HepG2 (cell line): ENCODE results near the gene LAMB2. TPM values are rescaled to one million over a fixed set of nuclear protein-coding genes. Genes with fewer than 3 reads are reported as not detected.
A peak's percentile ranks its signal among the peaks of the same experiment; 100 is the strongest.

Source experiments
- CENPT ChIP-seq: sonication (generic); formaldehyde crosslinking; IDR thresholded peaks from 2 replicates; pipeline ENCODE4 v1.8.0; 2022; ENCODE audit warnings: low read depth, mild to moderate bottlenecking, moderate library complexity, missing genetic modification reagents
- GLI4 ChIP-seq: sonication (generic); formaldehyde crosslinking; IDR thresholded peaks from 2 replicates; pipeline ENCODE4 v1.5.1; 2020; ENCODE audit warnings: missing genetic modification reagents, mild to moderate bottlenecking, moderate library complexity, borderline replicate concordance
- HOXA7 ChIP-seq: sonication (generic); formaldehyde crosslinking; IDR thresholded peaks from 2 replicates; pipeline ENCODE4 v1.8.1; 2022; ENCODE audit warnings: mild to moderate bottlenecking, missing genetic modification reagents, moderate library complexity
- JUND ChIP-seq: sonication (generic); formaldehyde crosslinking; IDR thresholded peaks from 2 replicates; pipeline ENCODE4 v1.8.0; 2022; ENCODE audit warnings: mild to moderate bottlenecking, missing genetic modification reagents
- NAIF1 ChIP-seq: sonication (generic); formaldehyde crosslinking; IDR thresholded peaks from 2 replicates; pipeline ENCODE4 v1.5.0; 2020; ENCODE audit warnings: mild to moderate bottlenecking, missing genetic modification reagents, borderline replicate concordance
- NRL ChIP-seq: sonication (generic); formaldehyde crosslinking; IDR thresholded peaks from 2 replicates; pipeline ENCODE4 v1.5.0; 2020; ENCODE audit warnings: missing genetic modification reagents, mild to moderate bottlenecking, moderate library complexity, borderline replicate concordance
- PHB2 ChIP-seq: fragments of 450-650 bp; IDR thresholded peaks from 2 replicates; pipeline ENCODE4 v1.6.1; 2018; ENCODE audit not compliant: partially characterized antibody
- RXRA ChIP-seq: sonication (generic); formaldehyde crosslinking; IDR thresholded peaks from 2 replicates; pipeline ENCODE4 v1.5.1; 2020; ENCODE audit warnings: missing genetic modification reagents
- SP1 ChIP-seq, 2 experiments: fragments of 450-650 bp in 1 of 2; sonication (generic) in 1 of 2; formaldehyde crosslinking in 1 of 2; IDR thresholded peaks; 2 replicates each; pipeline versions ENCODE4 v1.4.0 to v1.6.1; 2016 to 2020; ENCODE audit warnings: missing genetic modification reagents in 1 of 2
- ZKSCAN1 ChIP-seq: fragments of 150-350 bp; IDR thresholded peaks from 2 replicates; pipeline ENCODE4 v1.6.1; 2014; ENCODE audit warnings: low read length
- ZNF570 ChIP-seq: sonication (generic); formaldehyde crosslinking; IDR thresholded peaks from 2 replicates; pipeline ENCODE4 v1.4.0; 2020; ENCODE audit warnings: mild to moderate bottlenecking, missing genetic modification reagents, borderline replicate concordance
- ZNF703 ChIP-seq: sonication (generic); formaldehyde crosslinking; IDR thresholded peaks from 2 replicates; pipeline ENCODE4 v1.5.1; 2020; ENCODE audit warnings: missing genetic modification reagents, mild to moderate bottlenecking, moderate library complexity, borderline replicate concordance
- ZSCAN30 ChIP-seq: sonication (generic); formaldehyde crosslinking; IDR thresholded peaks from 2 replicates; pipeline ENCODE4 v1.5.0; 2020; ENCODE audit warnings: mild to moderate bottlenecking, missing genetic modification reagents
- polyA plus RNA-seq, 8 experiments: library from polyadenylated mRNA; depleted of rRNA in 3 of 8; stranded (reverse) in 7 of 8; unstranded in 1 of 8; fragments of >200 nt; fragmentation: Illumina TruSeq in 4 of 8; extraction: Trizol in 4 of 8; gene quantifications; 2 replicates each; pipeline versions ENCODE4 v1.2.1 to v1.2.3, GENCODE V29; 2011 to 2016; ENCODE audit warnings: low read depth in 4 of 8, missing spikeins in 1 of 8, mixed read lengths in 1 of 8; ENCODE audit not compliant: insufficient read depth in 1 of 8
- total RNA-seq, 5 experiments: library from RNA; depleted of rRNA; stranded (reverse); fragments of >200 nt; fragmentation: Illumina TruSeq; extraction: Trizol; gene quantifications; 2 replicates each; pipeline ENCODE4 v1.2.3, GENCODE V29; 2016; ENCODE audit warnings: low read depth in 1 of 5
- TF ChIP-seq, protein P1 (sequence below): sonication (generic); formaldehyde crosslinking; IDR thresholded peaks from 2 replicates; pipeline ENCODE4; 2020; ENCODE audit warnings: missing genetic modification reagents, mild to moderate bottlenecking, borderline replicate concordance
- TF ChIP-seq, protein P2 (sequence below), 2 experiments: sonication (generic) in 1 of 2; formaldehyde crosslinking in 1 of 2; IDR thresholded peaks; 2 replicates each; pipeline versions ENCODE4 v1.6.1 to v1.9.0; 2014 to 2022; ENCODE audit warnings: antibody characterized with exemption in 1 of 2, borderline replicate concordance in 1 of 2, inconsistent platforms in 1 of 2, low read depth in 1 of 2, missing genetic modification reagents in 1 of 2
- TF ChIP-seq, protein P3 (sequence below): sonication (generic); formaldehyde crosslinking; IDR thresholded peaks from 2 replicates; pipeline ENCODE4 v1.9.0; 2021; ENCODE audit warnings: missing genetic modification reagents, borderline replicate concordance

LAMB2 gene
- total and polyA plus RNA-seq, 2 of the 13 experiments (the other 11 are each of a cell fraction or from before 2014, with no cell fraction given), result 208 to 443 TPM

DNA sequence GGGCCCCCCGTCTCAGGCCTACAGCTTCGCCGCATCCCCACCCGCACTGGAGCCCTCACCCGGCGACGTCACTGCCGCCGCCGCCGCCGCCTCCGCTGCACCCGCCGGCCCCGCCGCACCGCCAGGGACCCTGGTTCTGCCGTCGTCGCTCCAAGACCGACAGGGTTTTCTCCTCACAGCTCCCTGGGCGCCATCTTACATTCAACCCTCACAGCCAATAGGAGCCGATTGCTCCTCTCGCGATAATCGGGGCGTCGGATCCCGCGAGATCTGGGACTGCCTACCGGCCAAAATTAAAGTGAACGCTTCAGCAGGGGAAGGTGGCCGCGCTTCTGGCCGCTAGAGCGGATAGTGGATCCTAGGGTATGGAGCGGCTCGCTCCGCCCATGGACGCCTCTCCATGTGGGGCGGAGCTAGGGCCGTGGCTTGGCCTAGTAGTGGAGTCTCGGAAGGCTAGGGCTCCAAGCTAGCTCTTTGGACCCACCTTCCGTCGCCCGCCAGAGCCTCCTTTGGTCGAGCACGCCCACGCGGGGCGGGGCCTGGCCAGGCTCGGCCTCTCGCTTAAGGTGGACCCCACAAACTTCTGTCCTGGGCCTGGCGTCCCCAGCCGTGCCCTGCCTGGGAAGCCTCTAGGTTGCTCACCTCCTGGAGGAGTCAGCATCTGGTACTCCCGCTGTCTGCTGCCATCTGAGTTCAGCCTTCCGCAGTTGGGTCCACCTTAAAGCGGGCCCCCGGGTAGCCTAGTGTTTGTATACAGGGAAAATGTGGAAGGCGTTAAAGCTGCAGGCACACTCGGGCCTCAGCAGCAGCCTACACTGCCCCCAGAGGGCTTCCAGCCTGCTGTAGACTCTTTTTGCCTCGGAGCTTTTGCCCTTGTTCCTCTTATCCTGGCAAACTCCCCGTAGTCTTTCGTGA lies 38.7 kb downstream of the LAMB2 start, which contains the start of gene QRICH1 (continued):
- TF ChIP-seq, protein P1, sequence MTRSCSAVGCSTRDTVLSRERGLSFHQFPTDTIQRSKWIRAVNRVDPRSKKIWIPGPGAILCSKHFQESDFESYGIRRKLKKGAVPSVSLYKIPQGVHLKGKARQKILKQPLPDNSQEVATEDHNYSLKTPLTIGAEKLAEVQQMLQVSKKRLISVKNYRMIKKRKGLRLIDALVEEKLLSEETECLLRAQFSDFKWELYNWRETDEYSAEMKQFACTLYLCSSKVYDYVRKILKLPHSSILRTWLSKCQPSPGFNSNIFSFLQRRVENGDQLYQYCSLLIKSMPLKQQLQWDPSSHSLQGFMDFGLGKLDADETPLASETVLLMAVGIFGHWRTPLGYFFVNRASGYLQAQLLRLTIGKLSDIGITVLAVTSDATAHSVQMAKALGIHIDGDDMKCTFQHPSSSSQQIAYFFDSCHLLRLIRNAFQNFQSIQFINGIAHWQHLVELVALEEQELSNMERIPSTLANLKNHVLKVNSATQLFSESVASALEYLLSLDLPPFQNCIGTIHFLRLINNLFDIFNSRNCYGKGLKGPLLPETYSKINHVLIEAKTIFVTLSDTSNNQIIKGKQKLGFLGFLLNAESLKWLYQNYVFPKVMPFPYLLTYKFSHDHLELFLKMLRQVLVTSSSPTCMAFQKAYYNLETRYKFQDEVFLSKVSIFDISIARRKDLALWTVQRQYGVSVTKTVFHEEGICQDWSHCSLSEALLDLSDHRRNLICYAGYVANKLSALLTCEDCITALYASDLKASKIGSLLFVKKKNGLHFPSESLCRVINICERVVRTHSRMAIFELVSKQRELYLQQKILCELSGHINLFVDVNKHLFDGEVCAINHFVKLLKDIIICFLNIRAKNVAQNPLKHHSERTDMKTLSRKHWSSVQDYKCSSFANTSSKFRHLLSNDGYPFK, result peak; percentile 77; the same call in 1 of the 2 replicates
- TF ChIP-seq, protein P2, sequence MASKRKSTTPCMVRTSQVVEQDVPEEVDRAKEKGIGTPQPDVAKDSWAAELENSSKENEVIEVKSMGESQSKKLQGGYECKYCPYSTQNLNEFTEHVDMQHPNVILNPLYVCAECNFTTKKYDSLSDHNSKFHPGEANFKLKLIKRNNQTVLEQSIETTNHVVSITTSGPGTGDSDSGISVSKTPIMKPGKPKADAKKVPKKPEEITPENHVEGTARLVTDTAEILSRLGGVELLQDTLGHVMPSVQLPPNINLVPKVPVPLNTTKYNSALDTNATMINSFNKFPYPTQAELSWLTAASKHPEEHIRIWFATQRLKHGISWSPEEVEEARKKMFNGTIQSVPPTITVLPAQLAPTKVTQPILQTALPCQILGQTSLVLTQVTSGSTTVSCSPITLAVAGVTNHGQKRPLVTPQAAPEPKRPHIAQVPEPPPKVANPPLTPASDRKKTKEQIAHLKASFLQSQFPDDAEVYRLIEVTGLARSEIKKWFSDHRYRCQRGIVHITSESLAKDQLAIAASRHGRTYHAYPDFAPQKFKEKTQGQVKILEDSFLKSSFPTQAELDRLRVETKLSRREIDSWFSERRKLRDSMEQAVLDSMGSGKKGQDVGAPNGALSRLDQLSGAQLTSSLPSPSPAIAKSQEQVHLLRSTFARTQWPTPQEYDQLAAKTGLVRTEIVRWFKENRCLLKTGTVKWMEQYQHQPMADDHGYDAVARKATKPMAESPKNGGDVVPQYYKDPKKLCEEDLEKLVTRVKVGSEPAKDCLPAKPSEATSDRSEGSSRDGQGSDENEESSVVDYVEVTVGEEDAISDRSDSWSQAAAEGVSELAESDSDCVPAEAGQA (IDR thresholded peaks at IDR 0.05; ENCODE audit: low read depth), result no peak; the same call in 1 of the 2 replicates
- TF ChIP-seq, protein P2 (CRISPR knock-in tag; IDR thresholded peaks at IDR 0.05; ENCODE audit: borderline replicate concordance), result no peak
- TF ChIP-seq ZNF570 (CRISPR knock-in tag) (no peak), GLI4 (peak; percentile 80; the same call in 1 of the 2 replicates), NAIF1 (CRISPR knock-in tag) (0 out of 2 replicates have a peak, but pooled peaks have one; percentile 60), SP1 (IDR thresholded peaks at IDR 0.05) (peak; percentile 96), SP1 (CRISPR knock-in tag; IDR thresholded peaks at IDR 0.05) (peak; percentile 86), ZNF703 (CRISPR knock-in tag) (no peak), HOXA7 (CRISPR knock-in tag) (no peak), JUND (CRISPR knock-in tag) (no peak), RXRA (CRISPR knock-in tag) (peak; percentile 74), CENPT (no peak), NRL (CRISPR knock-in tag) (peak; percentile 80), ZKSCAN1 (no peak), PHB2 (no peak), ZSCAN30 (peak; percentile 54; the same call in 1 of the 2 replicates)
- TF ChIP-seq, protein P3, sequence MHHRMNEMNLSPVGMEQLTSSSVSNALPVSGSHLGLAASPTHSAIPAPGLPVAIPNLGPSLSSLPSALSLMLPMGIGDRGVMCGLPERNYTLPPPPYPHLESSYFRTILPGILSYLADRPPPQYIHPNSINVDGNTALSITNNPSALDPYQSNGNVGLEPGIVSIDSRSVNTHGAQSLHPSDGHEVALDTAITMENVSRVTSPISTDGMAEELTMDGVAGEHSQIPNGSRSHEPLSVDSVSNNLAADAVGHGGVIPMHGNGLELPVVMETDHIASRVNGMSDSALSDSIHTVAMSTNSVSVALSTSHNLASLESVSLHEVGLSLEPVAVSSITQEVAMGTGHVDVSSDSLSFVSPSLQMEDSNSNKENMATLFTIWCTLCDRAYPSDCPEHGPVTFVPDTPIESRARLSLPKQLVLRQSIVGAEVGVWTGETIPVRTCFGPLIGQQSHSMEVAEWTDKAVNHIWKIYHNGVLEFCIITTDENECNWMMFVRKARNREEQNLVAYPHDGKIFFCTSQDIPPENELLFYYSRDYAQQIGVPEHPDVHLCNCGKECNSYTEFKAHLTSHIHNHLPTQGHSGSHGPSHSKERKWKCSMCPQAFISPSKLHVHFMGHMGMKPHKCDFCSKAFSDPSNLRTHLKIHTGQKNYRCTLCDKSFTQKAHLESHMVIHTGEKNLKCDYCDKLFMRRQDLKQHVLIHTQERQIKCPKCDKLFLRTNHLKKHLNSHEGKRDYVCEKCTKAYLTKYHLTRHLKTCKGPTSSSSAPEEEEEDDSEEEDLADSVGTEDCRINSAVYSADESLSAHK (CRISPR knock-in tag), result 0 out of 2 replicates have a peak, but pooled peaks have one; percentile 24
